Measurements from ENCODE around the gene GAB3.

DNA sequence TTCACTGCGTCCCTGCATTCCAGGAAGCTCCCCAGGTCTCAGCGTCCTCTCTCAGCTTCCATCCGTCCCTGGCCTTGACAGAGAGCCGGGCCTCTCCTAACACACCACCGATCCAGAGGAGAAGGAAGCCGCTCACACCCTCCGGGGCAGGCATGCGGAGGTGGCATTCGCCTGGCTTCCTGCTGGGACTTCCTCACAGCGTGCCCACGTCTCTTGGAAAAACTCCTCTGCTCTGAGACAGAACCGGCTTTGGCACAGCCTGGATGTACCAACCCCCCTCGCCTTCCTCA lies 100.7 kb downstream of the GAB3 start:
- TF ChIP-seq SMC3 (IDR thresholded peaks at IDR 0.05; ENCODE audit: low read depth, low read length) (no peak), SIN3A (IDR thresholded peaks at IDR 0.05; ENCODE audit: borderline replicate concordance, low read depth, low read length) (no peak), TEAD4 (IDR thresholded peaks at IDR 0.05; ENCODE audit: borderline replicate concordance, insufficient read depth) (no peak), TAF1 (IDR thresholded peaks at IDR 0.05; ENCODE audit: borderline replicate concordance, low read depth, low read length) (no peak), RAD21 (IDR thresholded peaks at IDR 0.05; ENCODE audit: low read length) (no peak)
- TF ChIP-seq, protein P1, sequence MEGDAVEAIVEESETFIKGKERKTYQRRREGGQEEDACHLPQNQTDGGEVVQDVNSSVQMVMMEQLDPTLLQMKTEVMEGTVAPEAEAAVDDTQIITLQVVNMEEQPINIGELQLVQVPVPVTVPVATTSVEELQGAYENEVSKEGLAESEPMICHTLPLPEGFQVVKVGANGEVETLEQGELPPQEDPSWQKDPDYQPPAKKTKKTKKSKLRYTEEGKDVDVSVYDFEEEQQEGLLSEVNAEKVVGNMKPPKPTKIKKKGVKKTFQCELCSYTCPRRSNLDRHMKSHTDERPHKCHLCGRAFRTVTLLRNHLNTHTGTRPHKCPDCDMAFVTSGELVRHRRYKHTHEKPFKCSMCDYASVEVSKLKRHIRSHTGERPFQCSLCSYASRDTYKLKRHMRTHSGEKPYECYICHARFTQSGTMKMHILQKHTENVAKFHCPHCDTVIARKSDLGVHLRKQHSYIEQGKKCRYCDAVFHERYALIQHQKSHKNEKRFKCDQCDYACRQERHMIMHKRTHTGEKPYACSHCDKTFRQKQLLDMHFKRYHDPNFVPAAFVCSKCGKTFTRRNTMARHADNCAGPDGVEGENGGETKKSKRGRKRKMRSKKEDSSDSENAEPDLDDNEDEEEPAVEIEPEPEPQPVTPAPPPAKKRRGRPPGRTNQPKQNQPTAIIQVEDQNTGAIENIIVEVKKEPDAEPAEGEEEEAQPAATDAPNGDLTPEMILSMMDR (IDR thresholded peaks at IDR 0.05) = no peak

All from SK-N-SH (cell line).